Measurements from ENCODE around the gene HORMAD1.

HORMAD1 gene

DNA sequence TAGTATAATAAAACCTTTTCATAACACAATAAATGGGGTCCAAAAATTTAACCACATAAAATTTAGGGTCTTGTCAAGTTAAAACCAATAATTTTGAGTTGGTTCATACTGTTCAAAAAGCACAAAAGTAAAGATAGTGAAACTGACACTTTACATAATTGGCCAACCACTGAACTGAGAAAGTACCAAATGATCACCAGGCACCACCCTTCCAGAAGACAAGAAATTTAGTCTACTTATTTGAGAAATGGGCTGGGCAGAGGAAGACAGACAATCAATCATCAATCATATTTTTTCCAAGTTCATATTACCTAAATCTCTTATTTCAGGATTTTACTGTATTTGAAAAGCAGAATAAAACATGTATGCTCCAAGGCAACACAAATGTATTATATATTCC, 17.3 kb downstream of the HORMAD1 start:
- H3K4me3 ChIP-seq (ENCODE audit: low read depth, low read length): no peak overlapping the region
- H3K27ac ChIP-seq (ENCODE audit: low read depth, low read length): no peak overlapping the region
- no peak overlapping the region for H2AFZ ChIP-seq (ENCODE audit: low read length, unreplicated experiment)
- no peaks in the 10 kb centered on the region for H3K4me1 ChIP-seq (ENCODE audit: control insufficient read depth, insufficient read depth, low read length, unreplicated experiment)
- no peaks in the 10 kb centered on the region for H3K79me2 ChIP-seq (ENCODE audit: control insufficient read depth, insufficient read depth, low read length, unreplicated experiment)
- no peaks in the 10 kb centered on the region for H3K27me3 ChIP-seq (ENCODE audit: insufficient read depth, low read length)
- H3K36me3 ChIP-seq (ENCODE audit: insufficient read depth, low read length): no peaks in the 10 kb centered on the region

DNA sequence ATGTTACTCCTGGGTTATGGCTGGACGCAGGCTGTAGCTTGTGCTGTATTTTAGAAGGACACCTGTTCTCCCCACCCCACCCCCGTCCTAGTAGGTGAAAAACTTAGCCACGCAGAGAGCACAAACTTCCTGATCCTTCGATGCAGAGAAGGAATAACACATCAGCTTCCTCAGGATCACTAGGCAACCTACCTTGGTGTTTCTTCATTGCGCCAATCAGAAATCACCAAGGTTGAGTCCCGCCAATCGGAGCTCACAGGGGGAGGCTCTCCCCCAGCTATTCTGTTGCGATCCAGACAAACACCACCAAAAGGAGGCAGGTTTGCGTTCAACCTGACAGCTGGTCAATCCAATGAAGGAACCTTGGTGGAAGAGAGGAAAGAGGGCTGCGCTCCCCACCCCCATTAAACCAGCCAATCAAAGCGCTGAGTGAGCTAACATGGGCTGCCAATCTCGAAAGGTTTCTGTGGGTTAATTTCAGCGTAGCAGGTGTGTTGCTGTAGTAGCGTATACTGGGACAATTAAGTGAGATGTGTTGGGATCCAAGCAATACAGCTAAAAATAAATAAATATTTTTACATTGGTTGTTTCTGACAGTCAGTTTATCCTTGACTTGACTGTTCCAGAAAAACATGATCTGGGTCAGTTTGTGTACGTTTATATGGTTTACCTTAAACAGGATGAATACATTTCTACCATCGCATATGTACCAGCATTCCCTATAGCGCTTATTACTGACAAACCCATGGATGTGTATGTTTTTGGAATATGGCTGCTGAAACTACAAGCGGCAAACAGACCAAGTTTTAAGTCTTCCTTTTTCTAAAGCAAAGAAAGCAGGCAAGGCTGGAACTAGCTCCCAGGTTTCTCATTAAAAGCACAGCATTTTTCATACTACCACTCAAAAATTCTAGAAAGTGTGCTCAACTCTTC, 23.4 kb downstream of the HORMAD1 start, which contains the start of gene GOLPH3L:
TSS of gene GOLPH3L (minus strand) at position 160 of the 933 bp plus-strand sequence. CDS start 2,316 bp downstream, outside the sequence.
- H3K79me2 ChIP-seq (ENCODE audit: control insufficient read depth, insufficient read depth, low read length, unreplicated experiment): peaks cover 8% of the 10 kb centered on the region
- peak within 1 kb of the TSS; percentile 25; the same call in 1 of the 2 replicates for H3K27ac ChIP-seq (ENCODE audit: low read depth, low read length)
- H3K36me3 ChIP-seq (ENCODE audit: insufficient read depth, low read length): peaks cover 19% of the 10 kb centered on the region
- peak within 1 kb of the TSS; percentile 88 for H2AFZ ChIP-seq (ENCODE audit: low read length, unreplicated experiment)
- peaks cover 7% of the 10 kb centered on the region for H3K4me1 ChIP-seq (ENCODE audit: control insufficient read depth, insufficient read depth, low read length, unreplicated experiment)
- H3K27me3 ChIP-seq (ENCODE audit: insufficient read depth, low read length): no peaks in the 10 kb centered on the region
- peak within 1 kb of the TSS; percentile 77 for H3K4me3 ChIP-seq (ENCODE audit: low read depth, low read length)

- Histone ChIP-seq H3K36me3 (ENCODE audit: insufficient read depth, low read length) (peaks cover 22% of the 10 kb centered on the region), H3K27ac (ENCODE audit: low read depth, low read length) (no peak overlapping the region), H3K27me3 (ENCODE audit: insufficient read depth, low read length) (no peaks in the 10 kb centered on the region), H3K4me1 (ENCODE audit: control insufficient read depth, insufficient read depth, low read length, unreplicated experiment) (peaks cover 7% of the 10 kb centered on the region), H2AFZ (ENCODE audit: low read length, unreplicated experiment) (peak overlapping the region; percentile 9), H3K79me2 (ENCODE audit: control insufficient read depth, insufficient read depth, low read length, unreplicated experiment) (peaks cover 8% of the 10 kb centered on the region), H3K4me3 (ENCODE audit: low read depth, low read length) (peak overlapping the region; percentile 77)
Observed at GRCh38 chr1:150696590-150696989, 24.1 kb downstream of the HORMAD1 start.

DNA sequence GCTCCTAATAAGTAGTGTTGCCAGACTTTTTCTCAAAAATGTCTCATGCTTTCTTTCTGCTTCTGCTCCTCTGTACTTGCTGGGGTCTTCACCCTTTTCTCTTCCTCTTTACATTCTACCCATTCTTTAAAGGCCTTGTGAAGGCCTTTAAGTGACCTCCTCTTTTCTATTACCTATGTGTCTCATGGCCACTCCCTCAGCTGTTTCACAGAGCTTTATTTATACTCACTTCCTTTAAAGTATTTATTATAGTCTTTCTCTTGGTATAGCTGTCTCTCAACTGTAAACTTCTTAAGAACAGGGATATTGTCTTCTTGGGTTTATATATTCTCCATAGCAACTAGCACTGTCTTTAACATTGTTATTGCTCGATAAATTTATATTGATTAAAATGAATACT, 24.5 kb downstream of the HORMAD1 start:
- Histone ChIP-seq H3K27ac (ENCODE audit: low read depth, low read length) (peak overlapping the region; percentile 25; the same call in 1 of the 2 replicates), H2AFZ (ENCODE audit: low read length, unreplicated experiment) (no peak overlapping the region), H3K4me1 (ENCODE audit: control insufficient read depth, insufficient read depth, low read length, unreplicated experiment) (peaks cover 7% of the 10 kb centered on the region), H3K79me2 (ENCODE audit: control insufficient read depth, insufficient read depth, low read length, unreplicated experiment) (peaks cover 8% of the 10 kb centered on the region), H3K4me3 (ENCODE audit: low read depth, low read length) (peak overlapping the region; percentile 77), H3K27me3 (ENCODE audit: insufficient read depth, low read length) (no peaks in the 10 kb centered on the region), H3K36me3 (ENCODE audit: insufficient read depth, low read length) (peaks cover 22% of the 10 kb centered on the region)

DNA sequence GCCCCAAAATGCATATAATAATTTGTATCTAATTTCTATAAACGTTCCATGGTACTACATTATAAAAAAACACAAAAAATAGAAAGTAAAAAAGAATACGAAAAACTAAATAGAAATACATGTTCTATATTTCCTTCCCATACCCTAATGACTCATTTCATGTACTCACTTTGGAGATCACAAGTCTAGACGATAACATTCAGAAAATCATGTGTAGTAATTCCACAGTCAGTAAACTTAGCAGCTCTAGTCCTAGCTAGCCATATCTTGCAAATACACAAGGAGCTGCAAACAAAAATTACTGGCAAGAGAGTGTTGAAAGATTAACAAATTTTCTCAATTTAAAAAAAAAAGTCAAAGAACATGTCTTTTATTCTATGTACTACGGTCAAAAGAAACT, 25.1 kb downstream of the HORMAD1 start:
- H3K4me1 ChIP-seq (ENCODE audit: control insufficient read depth, insufficient read depth, low read length, unreplicated experiment): peaks cover 7% of the 10 kb centered on the region
- no peak overlapping the region for H3K27ac ChIP-seq (ENCODE audit: low read depth, low read length)
- no peaks in the 10 kb centered on the region for H3K27me3 ChIP-seq (ENCODE audit: insufficient read depth, low read length)
- H3K79me2 ChIP-seq (ENCODE audit: control insufficient read depth, insufficient read depth, low read length, unreplicated experiment): peaks cover 8% of the 10 kb centered on the region
- H2AFZ ChIP-seq (ENCODE audit: low read length, unreplicated experiment): no peak overlapping the region
- H3K4me3 ChIP-seq (ENCODE audit: low read depth, low read length): peak overlapping the region; percentile 77
- peaks cover 22% of the 10 kb centered on the region for H3K36me3 ChIP-seq (ENCODE audit: insufficient read depth, low read length)

GRCh38 chr1:150692720-150693119, 28.0 kb downstream of the HORMAD1 start:
- Histone ChIP-seq H2AFZ (ENCODE audit: low read length, unreplicated experiment) (no peak overlapping the region), H3K4me1 (ENCODE audit: control insufficient read depth, insufficient read depth, low read length, unreplicated experiment) (peaks cover 14% of the 10 kb centered on the region), H3K79me2 (ENCODE audit: control insufficient read depth, insufficient read depth, low read length, unreplicated experiment) (peaks cover 8% of the 10 kb centered on the region), H3K27me3 (ENCODE audit: insufficient read depth, low read length) (no peaks in the 10 kb centered on the region), H3K4me3 (ENCODE audit: low read depth, low read length) (no peak overlapping the region), H3K27ac (ENCODE audit: low read depth, low read length) (peak overlapping the region; percentile 15; the same call in 1 of the 2 replicates), H3K36me3 (ENCODE audit: insufficient read depth, low read length) (peaks cover 22% of the 10 kb centered on the region)

- Histone ChIP-seq H2AFZ (ENCODE audit: low read length, unreplicated experiment) (no peak overlapping the region), H3K4me1 (ENCODE audit: control insufficient read depth, insufficient read depth, low read length, unreplicated experiment) (peaks cover 14% of the 10 kb centered on the region), H3K27me3 (ENCODE audit: insufficient read depth, low read length) (no peaks in the 10 kb centered on the region), H3K27ac (ENCODE audit: low read depth, low read length) (no peak overlapping the region), H3K36me3 (ENCODE audit: insufficient read depth, low read length) (peaks cover 12% of the 10 kb centered on the region), H3K79me2 (ENCODE audit: control insufficient read depth, insufficient read depth, low read length, unreplicated experiment) (no peaks in the 10 kb centered on the region), H3K4me3 (ENCODE audit: low read depth, low read length) (no peak overlapping the region)
Observed at GRCh38 chr1:150688763-150689162, 31.9 kb downstream of the HORMAD1 start.

DNA sequence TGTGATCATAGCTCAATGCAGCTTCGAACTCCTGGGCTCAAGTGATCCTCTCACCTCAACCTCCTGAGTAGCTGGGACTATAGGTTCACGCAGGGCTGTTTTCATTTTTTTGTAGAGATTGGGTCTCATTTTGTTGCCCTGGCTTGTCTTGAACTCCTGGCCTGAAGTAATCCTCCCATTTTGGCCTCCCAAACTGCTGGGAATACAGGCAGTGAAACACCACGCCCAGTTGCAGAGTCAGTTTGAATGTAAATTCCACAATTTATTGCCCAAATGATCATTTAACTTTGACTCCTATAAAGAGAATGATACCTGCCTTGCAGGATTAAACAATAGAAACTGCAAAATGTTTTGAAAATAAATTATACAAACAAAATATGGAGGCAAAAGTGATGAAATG, 34.4 kb downstream of the HORMAD1 start:
- Histone ChIP-seq H3K27ac (ENCODE audit: low read depth, low read length) (no peak overlapping the region), H3K4me1 (ENCODE audit: control insufficient read depth, insufficient read depth, low read length, unreplicated experiment) (peaks cover 7% of the 10 kb centered on the region), H2AFZ (ENCODE audit: low read length, unreplicated experiment) (no peak overlapping the region), H3K36me3 (ENCODE audit: insufficient read depth, low read length) (no peaks in the 10 kb centered on the region; the same call in 1 of the 2 replicates), H3K79me2 (ENCODE audit: control insufficient read depth, insufficient read depth, low read length, unreplicated experiment) (no peaks in the 10 kb centered on the region), H3K4me3 (ENCODE audit: low read depth, low read length) (no peak overlapping the region), H3K27me3 (ENCODE audit: insufficient read depth, low read length) (no peaks in the 10 kb centered on the region)

DNA sequence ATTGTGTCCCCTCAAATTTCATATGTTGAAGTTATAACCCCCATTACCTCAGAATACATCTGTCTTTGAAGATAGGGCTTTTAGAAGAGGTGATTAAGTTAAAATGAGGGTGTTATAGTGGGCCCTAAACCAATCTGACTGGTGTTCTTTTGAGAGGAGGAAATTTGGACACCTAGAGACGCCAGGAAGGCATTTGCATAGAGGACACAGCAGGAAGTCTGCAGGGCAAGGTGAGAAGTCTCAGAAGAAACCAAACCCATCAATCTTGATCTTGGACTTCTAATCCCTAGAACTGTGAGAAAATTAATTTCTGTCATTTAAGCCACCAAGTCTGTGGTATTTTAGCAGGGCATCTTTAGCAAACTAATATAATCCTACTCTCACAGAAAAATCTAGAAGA, 36.8 kb downstream of the HORMAD1 start:
- Histone ChIP-seq H2AFZ (ENCODE audit: low read length, unreplicated experiment) (no peak overlapping the region), H3K4me3 (ENCODE audit: low read depth, low read length) (no peak overlapping the region), H3K27ac (ENCODE audit: low read depth, low read length) (no peak overlapping the region), H3K36me3 (ENCODE audit: insufficient read depth, low read length) (peaks cover 1% of the 10 kb centered on the region; the same call in 1 of the 2 replicates), H3K27me3 (ENCODE audit: insufficient read depth, low read length) (no peaks in the 10 kb centered on the region), H3K79me2 (ENCODE audit: control insufficient read depth, insufficient read depth, low read length, unreplicated experiment) (no peaks in the 10 kb centered on the region), H3K4me1 (ENCODE audit: control insufficient read depth, insufficient read depth, low read length, unreplicated experiment) (peaks cover 3% of the 10 kb centered on the region)

DNA sequence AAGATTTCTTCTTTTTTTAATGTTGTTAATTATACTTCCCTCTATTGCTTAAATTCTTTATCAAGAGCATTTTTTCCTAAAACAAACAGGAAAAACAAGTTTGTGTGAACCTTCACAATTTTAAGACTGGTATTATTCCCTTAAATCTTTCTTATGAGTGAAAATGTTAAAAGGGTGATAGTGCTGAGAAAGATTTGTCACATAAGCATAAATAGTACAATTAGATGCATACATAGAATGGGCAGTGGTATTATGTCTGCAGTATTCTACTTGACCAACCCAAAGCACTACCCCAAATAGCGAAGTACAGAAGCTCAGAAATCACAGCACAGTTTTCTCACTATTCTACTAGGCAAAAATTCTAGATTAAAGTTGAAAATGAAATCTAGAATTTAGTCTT, 41.7 kb downstream of the HORMAD1 start:
- no peaks in the 10 kb centered on the region for H3K4me1 ChIP-seq (ENCODE audit: control insufficient read depth, insufficient read depth, low read length, unreplicated experiment)
- H3K79me2 ChIP-seq (ENCODE audit: control insufficient read depth, insufficient read depth, low read length, unreplicated experiment): no peaks in the 10 kb centered on the region
- H3K4me3 ChIP-seq (ENCODE audit: low read depth, low read length): no peak overlapping the region
- no peak overlapping the region for H3K27ac ChIP-seq (ENCODE audit: low read depth, low read length)
- no peak overlapping the region for H2AFZ ChIP-seq (ENCODE audit: low read length, unreplicated experiment)
- 0 out of 2 replicates have a peak, but pooled peaks cover 3% of the 10 kb centered on the region for H3K36me3 ChIP-seq (ENCODE audit: insufficient read depth, low read length)
- no peaks in the 10 kb centered on the region for H3K27me3 ChIP-seq (ENCODE audit: insufficient read depth, low read length)

DNA sequence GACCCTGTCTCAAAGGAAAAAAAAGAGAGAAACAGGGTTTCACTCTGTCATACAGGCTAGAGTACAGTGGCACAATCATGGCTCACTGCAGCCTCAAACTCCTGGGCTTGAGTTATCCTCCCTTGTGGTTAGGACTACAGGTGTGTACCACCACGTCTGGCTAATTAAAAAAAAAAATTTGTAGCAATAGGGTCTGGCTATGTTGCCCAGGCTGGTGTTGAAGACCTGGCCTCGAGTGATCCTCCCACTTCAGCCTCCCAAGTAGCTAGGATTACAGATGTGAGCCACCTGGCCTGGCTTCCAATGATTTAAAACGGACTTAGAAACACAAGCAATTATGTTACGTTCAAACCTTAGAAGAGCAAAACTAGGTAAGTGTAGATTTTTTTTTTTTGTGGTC, 45.8 kb downstream of the HORMAD1 start:
- no peak overlapping the region for H3K27ac ChIP-seq (ENCODE audit: low read depth, low read length)
- no peak overlapping the region for H2AFZ ChIP-seq (ENCODE audit: low read length, unreplicated experiment)
- no peaks in the 10 kb centered on the region for H3K27me3 ChIP-seq (ENCODE audit: insufficient read depth, low read length)
- H3K4me3 ChIP-seq (ENCODE audit: low read depth, low read length): no peak overlapping the region
- H3K36me3 ChIP-seq (ENCODE audit: insufficient read depth, low read length): 0 out of 2 replicates have a peak, but pooled peaks cover 3% of the 10 kb centered on the region
- no peaks in the 10 kb centered on the region for H3K79me2 ChIP-seq (ENCODE audit: control insufficient read depth, insufficient read depth, low read length, unreplicated experiment)
- no peaks in the 10 kb centered on the region for H3K4me1 ChIP-seq (ENCODE audit: control insufficient read depth, insufficient read depth, low read length, unreplicated experiment)
